H4 (cell line): Measurements from ENCODE around the gene ACOT12. TPM values are rescaled to one million over a fixed set of nuclear protein-coding genes. Genes with fewer than 3 reads are reported as not detected.

Experiments used
- DNase-seq: peaks from one replicate; pipeline ENCODE4 v3.0.0-alpha.2; 2015; ENCODE audit warnings: low spot score
- total RNA-seq: library from RNA; depleted of rRNA; stranded (reverse); fragments of >200 nt; shearing (Covaris generic); gene quantifications from 2 replicates; pipeline ENCODE4 v1.2.3, GENCODE V29; 2014; rRNA removed

Gene ACOT12
- total RNA-seq, 1 experiment from 2014 or later, result not detected

DNA sequence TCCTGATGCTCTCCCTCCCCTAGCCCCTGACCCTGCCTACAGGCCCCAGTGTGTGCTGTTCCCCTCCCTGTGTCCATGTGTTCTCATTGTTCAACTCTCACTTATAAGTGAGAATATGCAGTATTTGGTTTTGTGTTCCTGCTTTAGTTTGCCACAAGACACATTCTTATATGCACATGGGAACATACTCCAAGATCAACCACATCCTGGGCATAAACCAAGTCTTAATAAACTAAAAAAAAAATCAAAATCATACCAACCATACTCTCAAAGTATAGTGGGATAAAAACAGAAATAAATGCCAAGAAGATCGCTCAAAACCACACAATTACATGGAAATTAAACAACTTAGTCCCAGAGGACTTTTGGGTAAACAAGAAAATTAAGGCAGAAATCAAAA, 103.8 kb downstream of the ACOT12 start:
- DNase-seq, result no peak

DNA sequence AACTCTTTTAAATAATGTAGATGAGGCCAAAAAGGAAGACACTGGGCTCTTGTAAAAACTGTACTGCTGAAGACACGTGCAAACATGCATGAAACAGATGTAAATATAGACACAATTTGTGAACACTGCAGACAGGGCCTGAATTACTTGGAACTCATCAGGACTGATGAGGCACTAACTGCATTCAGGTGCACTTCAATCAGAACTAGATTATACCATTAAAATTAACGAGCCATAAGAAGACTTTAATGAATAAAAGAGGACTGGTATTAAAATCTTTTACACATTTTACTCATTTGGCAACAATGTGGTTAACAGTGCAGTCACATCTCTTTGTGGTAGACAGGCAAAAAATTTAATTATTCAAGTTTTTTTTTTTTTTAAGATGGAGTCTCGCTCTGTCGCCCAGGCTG, 105.9 kb downstream of the ACOT12 start:
- DNase-seq, result no peak

DNA sequence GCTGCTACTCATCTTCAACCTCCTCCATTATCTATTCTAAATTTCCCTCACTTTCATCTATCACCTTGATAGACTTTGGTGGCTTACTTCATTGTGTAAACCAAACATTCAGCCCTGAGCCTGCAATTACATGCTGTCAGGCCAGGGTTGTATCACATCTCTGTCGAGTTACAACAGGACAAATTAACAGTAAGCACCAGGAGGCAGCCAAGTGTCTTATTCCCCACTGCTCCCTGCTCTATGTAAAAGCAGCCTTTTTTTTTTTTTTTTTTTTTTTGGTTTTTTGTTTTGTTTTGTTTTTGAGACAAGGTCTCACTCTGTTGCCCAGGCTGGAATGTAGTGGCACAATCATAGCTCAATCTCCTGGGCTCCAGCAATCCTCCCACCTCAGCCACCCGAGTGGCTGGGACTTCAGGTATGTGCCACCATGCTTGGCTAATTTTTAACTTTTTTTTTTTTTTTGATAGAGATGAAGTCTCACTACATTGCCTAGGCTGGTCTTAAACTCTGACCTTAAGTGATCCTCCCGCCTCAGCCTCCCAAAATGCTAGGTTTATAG, 107.8 kb downstream of the ACOT12 start:
- DNase-seq, result no peak

- DNase-seq, result no peak
Observed at GRCh38 chr5:81283976-81284375, 110.0 kb downstream of the ACOT12 start.

Other genes starting within 250 kb of the ACOT12 start
- 0.48 TPM in 1 of 2 replicates, not detected in the other for gene CKMT2, start 160.8 kb downstream of the ACOT12 start, total RNA-seq
- gene ZCCHC9, start 92.5 kb downstream of the ACOT12 start, total RNA-seq, result 19.9 and 22.3 TPM in 2 replicates